ENCODE results near the gene ZNF664. TPM values are rescaled to one million over a fixed set of nuclear protein-coding genes. Genes with fewer than 3 reads are reported as not detected.

The ZNF664 gene
- total RNA-seq = 100 to 1,000 TPM; 120 to 187 (median 138) TPM

DNA sequence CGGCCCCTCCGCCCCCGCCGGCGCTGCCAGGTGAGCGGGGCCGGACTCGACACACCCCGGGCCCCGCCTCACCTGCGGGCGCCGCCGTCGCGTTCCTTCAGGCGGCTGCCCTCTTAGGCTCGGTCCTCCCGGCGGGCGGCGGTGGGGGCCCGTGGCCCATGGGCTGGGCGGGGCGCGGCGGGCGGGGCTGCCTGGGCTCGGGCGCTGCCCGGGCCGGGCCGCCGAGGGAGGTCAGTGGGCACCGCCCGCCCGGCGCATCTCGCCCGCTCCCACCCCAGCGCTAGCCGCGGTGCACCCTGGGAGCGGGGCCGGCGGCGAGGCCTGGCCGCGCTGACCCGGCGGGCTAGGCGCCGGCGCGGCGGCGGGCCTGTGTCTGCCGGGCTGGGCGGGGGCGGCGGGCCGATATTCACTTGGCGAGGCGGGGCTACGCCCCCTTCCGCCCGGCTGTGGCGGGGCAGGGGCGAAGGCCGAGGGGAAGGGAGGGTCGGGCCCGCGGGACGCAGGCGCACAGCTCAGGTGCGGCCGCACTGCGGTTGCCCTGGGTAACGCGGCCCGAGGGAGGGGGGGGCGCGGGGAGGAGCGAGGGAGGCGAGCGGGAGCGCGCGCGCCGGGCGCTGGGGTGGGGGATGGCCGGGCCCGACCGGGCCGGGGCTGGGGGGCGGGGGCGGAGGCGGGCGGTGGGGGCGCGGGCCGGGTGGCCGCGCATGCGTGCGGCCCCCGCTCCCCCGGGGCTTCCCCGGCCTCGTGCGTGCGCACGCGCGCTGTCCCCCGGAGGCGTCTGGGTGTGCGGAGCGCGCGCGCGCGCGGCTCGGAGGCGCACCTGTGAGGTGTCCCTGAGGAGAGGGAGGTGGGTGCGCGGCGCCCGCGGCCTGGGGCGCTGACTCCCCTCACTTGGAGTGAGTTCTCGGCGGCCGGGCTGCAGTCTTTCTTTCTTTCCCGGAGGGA is at the start of gene ZNF664, which contains the start of gene CCDC92:
TSS of gene ZNF664 (plus strand) at position 759 of the 945 bp plus-strand sequence. CDS start 38,930 bp downstream, outside the sequence.
TSS of gene CCDC92 (minus strand) at position 375 of the 945 bp plus-strand sequence. CDS start 28,526 bp downstream, outside the sequence.
- 0% methylated on average over 8 to 10 of the region's 138 CpGs for WGBS, 2 donors
- intact Hi-C loops (cut with DNase I) = no loop called here
- peak within 1 kb of the TSS; percentile 72 to 97 (median 93) for H3K27ac ChIP-seq
- H3K4me1 ChIP-seq = peaks cover 14 to 21% of the 10 kb centered on the region in 2 donors
- TF ChIP-seq, protein P1, sequence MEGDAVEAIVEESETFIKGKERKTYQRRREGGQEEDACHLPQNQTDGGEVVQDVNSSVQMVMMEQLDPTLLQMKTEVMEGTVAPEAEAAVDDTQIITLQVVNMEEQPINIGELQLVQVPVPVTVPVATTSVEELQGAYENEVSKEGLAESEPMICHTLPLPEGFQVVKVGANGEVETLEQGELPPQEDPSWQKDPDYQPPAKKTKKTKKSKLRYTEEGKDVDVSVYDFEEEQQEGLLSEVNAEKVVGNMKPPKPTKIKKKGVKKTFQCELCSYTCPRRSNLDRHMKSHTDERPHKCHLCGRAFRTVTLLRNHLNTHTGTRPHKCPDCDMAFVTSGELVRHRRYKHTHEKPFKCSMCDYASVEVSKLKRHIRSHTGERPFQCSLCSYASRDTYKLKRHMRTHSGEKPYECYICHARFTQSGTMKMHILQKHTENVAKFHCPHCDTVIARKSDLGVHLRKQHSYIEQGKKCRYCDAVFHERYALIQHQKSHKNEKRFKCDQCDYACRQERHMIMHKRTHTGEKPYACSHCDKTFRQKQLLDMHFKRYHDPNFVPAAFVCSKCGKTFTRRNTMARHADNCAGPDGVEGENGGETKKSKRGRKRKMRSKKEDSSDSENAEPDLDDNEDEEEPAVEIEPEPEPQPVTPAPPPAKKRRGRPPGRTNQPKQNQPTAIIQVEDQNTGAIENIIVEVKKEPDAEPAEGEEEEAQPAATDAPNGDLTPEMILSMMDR (IDR thresholded peaks at IDR 0.05) = peak in 3 of 6 experiments; percentile 13 to 34 (median 23)
- peak; percentile 71 to 83 for TF ChIP-seq POLR2A (IDR thresholded peaks at IDR 0.05)
- H3K27me3 ChIP-seq = no peaks in the 10 kb centered on the region
- H3K9me3 ChIP-seq = no peaks in the 10 kb centered on the region
- DNase-seq = peak; percentile 96
- H3K4me3 ChIP-seq (replicated peaks in 1 of 3) = peak within 1 kb of the TSS; percentile 56 to 94 (median 71)
- H3K36me3 ChIP-seq = peaks cover 0 to 4% of the 10 kb centered on the region in 2 donors

DNA sequence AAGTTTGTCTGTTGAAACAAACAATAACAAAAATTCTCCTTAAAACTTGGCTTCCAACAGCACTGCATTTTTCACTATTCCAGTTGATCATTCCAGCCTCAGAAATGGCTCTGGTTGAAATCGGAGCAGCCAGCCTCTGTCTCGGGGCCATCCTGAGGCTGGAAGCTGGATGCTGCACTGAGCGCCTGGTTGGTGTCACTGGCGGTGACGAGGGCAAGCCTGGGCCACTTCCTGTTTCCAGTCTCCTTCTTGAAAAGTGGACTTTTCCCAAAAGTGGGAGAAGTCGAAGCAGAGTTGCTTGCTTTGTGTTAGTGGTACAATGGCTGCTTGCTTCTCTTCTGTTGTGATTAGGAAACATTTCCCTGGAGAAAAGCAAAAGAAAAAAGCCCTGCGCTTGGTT is 49.1 kb upstream of the ZNF664 start:
- Histone ChIP-seq H3K27ac (no peak overlapping the region), H3K4me1 (no peaks in the 10 kb centered on the region), H3K9me3 (no peaks in the 10 kb centered on the region), H3K36me3 (no peaks in the 10 kb centered on the region), H3K27me3 (no peaks in the 10 kb centered on the region), H3K4me3 (replicated peaks in 1 of 3) (no peak overlapping the region)
- 77 to 78% methylated on average over 7 of the region's 7 CpGs for WGBS, 2 donors
- DNase-seq = no peak
- TF ChIP-seq, protein P1 (IDR thresholded peaks at IDR 0.05) = no peak
- no peak for TF ChIP-seq POLR2A (IDR thresholded peaks at IDR 0.05)
- intact Hi-C loops (cut with DNase I) = no loop called here

DNA sequence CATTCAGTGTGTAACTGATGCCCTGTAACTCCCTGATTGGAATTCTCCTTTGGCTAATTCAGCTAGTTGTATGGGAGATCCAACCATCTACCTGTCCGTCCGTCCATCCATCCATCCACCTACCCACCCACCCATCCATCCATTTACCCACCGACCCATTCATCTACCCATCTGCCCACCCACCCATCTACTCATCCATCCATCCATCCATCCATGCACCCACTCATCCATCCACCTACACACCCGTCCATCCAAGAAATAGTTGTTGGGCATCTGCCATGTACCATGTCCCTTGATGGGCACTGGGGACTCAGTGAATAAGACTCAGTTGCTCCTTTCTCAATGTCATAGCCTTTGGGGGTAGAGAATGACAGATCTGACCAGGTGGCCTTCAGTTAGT is 48.5 kb upstream of the ZNF664 start:
- Histone ChIP-seq H3K27ac (no peak overlapping the region), H3K4me1 (no peaks in the 10 kb centered on the region), H3K27me3 (no peaks in the 10 kb centered on the region), H3K36me3 (no peaks in the 10 kb centered on the region), H3K9me3 (no peaks in the 10 kb centered on the region), H3K4me3 (replicated peaks in 1 of 3) (no peak overlapping the region)
- DNase-seq = no peak
- TF ChIP-seq, protein P1 (IDR thresholded peaks at IDR 0.05) = no peak
- no peak for TF ChIP-seq POLR2A (IDR thresholded peaks at IDR 0.05)
- intact Hi-C loops (cut with DNase I) = no loop called here
- WGBS, 2 donors = 96 to 99% methylated on average over 4 of the region's 4 CpGs

DNA sequence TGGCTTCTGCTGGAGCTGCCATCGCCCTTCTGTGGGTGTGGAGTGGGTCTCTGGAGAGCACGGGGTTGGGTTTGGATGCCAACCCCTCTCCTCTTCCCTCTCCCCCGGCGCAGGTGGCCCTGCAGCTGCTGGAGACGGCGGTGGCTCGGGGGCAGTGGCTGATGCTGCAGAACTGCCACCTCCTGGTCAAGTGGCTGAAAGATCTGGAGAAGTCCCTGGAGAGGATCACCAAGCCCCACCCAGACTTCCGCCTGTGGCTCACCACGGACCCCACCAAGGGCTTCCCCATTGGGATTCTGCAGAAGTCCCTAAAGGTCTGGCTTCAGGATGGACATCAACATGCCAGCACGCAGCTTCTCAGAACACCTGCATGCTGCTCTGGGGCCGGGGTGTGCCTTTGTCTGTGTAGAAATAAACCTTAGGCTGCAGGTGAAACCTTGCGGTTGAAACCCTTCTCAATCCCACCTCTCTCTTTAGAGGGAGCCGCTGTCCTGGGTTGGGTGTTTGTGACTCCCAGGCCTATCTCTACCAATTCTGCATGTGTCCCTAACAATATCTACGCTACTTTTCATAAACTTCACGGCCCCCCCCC is 44.6 kb upstream of the ZNF664 start:
- peak in 1 of 2 donors; percentile 10 for DNase-seq
- no peak overlapping the region for H3K4me3 ChIP-seq (replicated peaks in 1 of 3)
- H3K36me3 ChIP-seq = no peaks in the 10 kb centered on the region
- intact Hi-C loops (cut with DNase I) = no loop called here
- WGBS, 2 donors = 64 to 69% methylated on average over 8 to 15 of the region's 15 CpGs
- TF ChIP-seq, protein P1 (IDR thresholded peaks at IDR 0.05) = no peak
- no peak for TF ChIP-seq POLR2A (IDR thresholded peaks at IDR 0.05)
- no peaks in the 10 kb centered on the region for H3K9me3 ChIP-seq
- H3K27ac ChIP-seq = no peak overlapping the region
- no peaks in the 10 kb centered on the region for H3K27me3 ChIP-seq
- no peaks in the 10 kb centered on the region for H3K4me1 ChIP-seq

Measured in thyroid gland (tissue), 4 donors.